HepG2 (cell line): ENCODE results near the gene SH2D3C. TPM values are rescaled to one million over a fixed set of nuclear protein-coding genes. Genes with fewer than 3 reads are reported as not detected.
A peak's percentile ranks its signal among the peaks of the same experiment; 100 is the strongest.

Experiments used
- ATAC-seq: fragments of 200-7000 bp; cut with Tn5 transposase; 3 replicates; pipeline ENCODE4 v1.9.1; 2020; ENCODE audit warnings: mild to moderate bottlenecking, moderate library complexity
- BruUV-seq: library from RNA; stranded (reverse); fragments of 400-500 nt; replicated peaks from 2 replicates; lab custom pipeline; 2021; lab: Mats Ljungman, UMichigan
- CTCF ChIA-PET: fragments of 300-600 bp; formaldehyde crosslinking; extraction: SDS; loops from one replicate; lab custom pipeline; 2021; ENCODE audit warnings: low total read pairs, inconsistent platforms, low intra/inter-chr PET ratio; lab: Yijun Ruan, JAX
- POLR2A ChIA-PET: fragments of 350-600 bp; sonication (Branson Sonifier 250); formaldehyde crosslinking; loops from one replicate; lab custom pipeline; 2020; ENCODE audit warnings: antibody characterized with exemption, inconsistent platforms; lab: Yijun Ruan, JAX
- DNase-seq: peaks from one replicate; pipeline ENCODE4 v3.0.0-alpha.2; 2015; ENCODE audit warnings: low spot score
- FAIRE-seq: peaks from 3 replicates; lab custom pipeline; 2011; peaks lifted over from hg19 to GRCh38; lab: Jason Lieb, UNC
- H2AFZ ChIP-seq: one replicate; pipeline ENCODE4 v1.6.1; 2011; ENCODE audit warnings: low read length, inconsistent platforms
- H3K27ac ChIP-seq: fragments of 300-600 bp; 3 replicates; pipeline ENCODE4 v1.8.0; 2011; ENCODE audit warnings: mixed run types, mild to moderate bottlenecking, mixed read lengths, low read length, inconsistent platforms; ENCODE audit not compliant: insufficient read depth; ENCODE audit errors: extremely low read length
- H3K27me3 ChIP-seq, 2 experiments: fragments of 200-600 bp in 1 of 2; 2 replicates in 1 of 2; 3 replicates in 1 of 2; pipeline versions ENCODE4 v1.6.0 to v1.8.0; 2011; ENCODE audit warnings: low read length in 2 of 2, mild to moderate bottlenecking in 2 of 2, moderate library complexity in 2 of 2, inconsistent platforms in 1 of 2; ENCODE audit not compliant: insufficient read depth in 2 of 2, control insufficient read depth in 1 of 2
- H3K36me3 ChIP-seq, 2 experiments: fragments of 200-600 bp in 1 of 2; replicated peaks in 1 of 2; 2 replicates in 1 of 2; 3 replicates in 1 of 2; pipeline versions ENCODE4 v1.5.1 to v1.8.0; 2011; ENCODE audit warnings: low read length in 2 of 2, inconsistent platforms in 1 of 2; ENCODE audit not compliant: insufficient read depth in 2 of 2, control insufficient read depth in 1 of 2
- H3K4me1 ChIP-seq: 2 replicates; pipeline ENCODE4 v1.5.1; 2012; ENCODE audit warnings: low read length, inconsistent platforms; ENCODE audit not compliant: insufficient read depth
- H3K4me2 ChIP-seq: 2 replicates; pipeline ENCODE4 v1.6.0; 2011; ENCODE audit warnings: low read depth, low read length, inconsistent platforms
- H3K4me3 ChIP-seq, 3 experiments: fragments of 200-600 bp in 1 of 3; sonication (generic), shearing (Covaris generic) in 1 of 3; replicated peaks in 1 of 3; 2 replicates each; pipeline ENCODE4 v1.5.1; 2011 to 2016; ENCODE audit warnings: low read length in 3 of 3, inconsistent platforms in 2 of 3, low read depth in 2 of 3, mild to moderate bottlenecking in 2 of 3, control low read depth in 1 of 3, mixed read lengths in 1 of 3; ENCODE audit not compliant: insufficient read depth in 1 of 3
- H3K79me2 ChIP-seq: one replicate; pipeline ENCODE4 v1.6.1; 2011; ENCODE audit warnings: low read length, inconsistent platforms; ENCODE audit not compliant: insufficient read depth
- H3K9ac ChIP-seq: 2 replicates; pipeline ENCODE4 v1.6.0; 2011; ENCODE audit warnings: mild to moderate bottlenecking, low read depth, low read length, inconsistent platforms; ENCODE audit not compliant: insufficient read depth
- H3K9me3 ChIP-seq: 2 replicates; pipeline ENCODE4 v1.5.1; 2012; ENCODE audit warnings: mild to moderate bottlenecking, low read length
- H4K20me1 ChIP-seq: 2 replicates; pipeline ENCODE4 v1.6.0; 2011; ENCODE audit warnings: inconsistent platforms, mild to moderate bottlenecking, low read length, moderate library complexity; ENCODE audit not compliant: insufficient read depth
- BRCA1 ChIP-seq: sonication (generic); formaldehyde crosslinking; IDR thresholded peaks from 2 replicates; pipeline ENCODE4 v1.4.0; 2020; ENCODE audit warnings: missing genetic modification reagents
- GLI4 ChIP-seq: sonication (generic); formaldehyde crosslinking; IDR thresholded peaks from 2 replicates; pipeline ENCODE4 v1.5.1; 2020; ENCODE audit warnings: missing genetic modification reagents, mild to moderate bottlenecking, moderate library complexity, borderline replicate concordance
- IKZF4 ChIP-seq: sonication (generic); formaldehyde crosslinking; IDR thresholded peaks from 2 replicates; pipeline ENCODE4 v1.5.1; 2020; ENCODE audit warnings: borderline replicate concordance, mild to moderate bottlenecking, low read depth, missing genetic modification reagents; ENCODE audit errors: not compliant biosample characterization
- PTBP1 ChIP-seq: fragments of 200-400 bp; formaldehyde crosslinking; IDR thresholded peaks from 2 replicates; pipeline ENCODE4 v1.6.1; 2018; ENCODE audit warnings: low read length, low read depth; ENCODE audit not compliant: poor library complexity, severe bottlenecking
- RXRA ChIP-seq: sonication (generic); formaldehyde crosslinking; IDR thresholded peaks from 2 replicates; pipeline ENCODE4 v1.5.1; 2020; ENCODE audit warnings: missing genetic modification reagents
- ZNF143 ChIP-seq: sonication (generic); formaldehyde crosslinking; IDR thresholded peaks from 2 replicates; pipeline ENCODE4 v1.4.0; 2020; ENCODE audit warnings: missing genetic modification reagents
- ZNF574 ChIP-seq: sonication (generic); formaldehyde crosslinking; IDR thresholded peaks from 2 replicates; pipeline ENCODE4 v1.4.0; 2020; ENCODE audit warnings: missing genetic modification reagents
- ZUFSP ChIP-seq: sonication (generic); formaldehyde crosslinking; IDR thresholded peaks from 2 replicates; pipeline ENCODE4 v1.9.0; 2021; ENCODE audit warnings: missing genetic modification reagents, mild to moderate bottlenecking, borderline replicate concordance
- whole genome bisulfite sequencing: methylation state at CpG from one replicate; pipeline ENCODE4 v1.1.6; 2017; ENCODE audit warnings: low lambda C conversion rate; 5-methylcytosine and 5-hydroxymethylcytosine counted together
- in situ Hi-C: cut with HindIII; loops from 2 replicates; pipeline ENCODE4 v1.10.0; 2017; ENCODE audit warnings: low pct_unique_long_range_greater_than_20kb; ENCODE audit not compliant: extremely low pct_ligation_motif_present
- intact Hi-C: fragments of 100-400 bp; cut with micrococcal nuclease; formaldehyde crosslinking; loops from one replicate; pipeline ENCODE4 v1.10.0; 2022; ENCODE audit not compliant: unreplicated experiment
- polyA plus RNA-seq, 8 experiments: library from polyadenylated mRNA; depleted of rRNA in 3 of 8; stranded (reverse) in 7 of 8; unstranded in 1 of 8; fragments of >200 nt; fragmentation: Illumina TruSeq in 4 of 8; extraction: Trizol in 4 of 8; gene quantifications; 2 replicates each; pipeline versions ENCODE4 v1.2.1 to v1.2.3, GENCODE V29; 2011 to 2016; ENCODE audit warnings: low read depth in 4 of 8, missing spikeins in 1 of 8, mixed read lengths in 1 of 8; ENCODE audit not compliant: insufficient read depth in 1 of 8
- total RNA-seq, 5 experiments: library from RNA; depleted of rRNA; stranded (reverse); fragments of >200 nt; fragmentation: Illumina TruSeq; extraction: Trizol; gene quantifications; 2 replicates each; pipeline ENCODE4 v1.2.3, GENCODE V29; 2016; ENCODE audit warnings: low read depth in 1 of 5
- TF ChIP-seq, protein P1 (sequence below): sonication (generic); formaldehyde crosslinking; IDR thresholded peaks from 2 replicates; pipeline ENCODE4 v1.4.0; 2020; ENCODE audit warnings: missing genetic modification reagents, mild to moderate bottlenecking, borderline replicate concordance

Gene SH2D3C
- total and polyA plus RNA-seq, 2 of the 13 experiments (the other 11 are each of a cell fraction or from before 2014, with no cell fraction given): not detected

GRCh38 chr9:127711831-127712274 lies 66.6 kb downstream of the SH2D3C start:
- Histone ChIP-seq H2AFZ (no peak overlapping the region), H3K9me3 (no peaks in the 10 kb centered on the region), H3K27me3 (no peaks in the 10 kb centered on the region), H3K4me3 (peak overlapping the region in 1 of 3 experiments; percentile 13; a peak in 1 of 6 replicates), H3K4me2 (peak overlapping the region; percentile 68), H3K4me1 (peaks cover 35% of the 10 kb centered on the region), H3K36me3 (no peaks in the 10 kb centered on the region), H3K27ac (no peak overlapping the region), H4K20me1 (no peaks in the 10 kb centered on the region; the same call in 1 of the 2 replicates), H3K9ac (no peak overlapping the region), H3K79me2 (no peaks in the 10 kb centered on the region)
- DNase-seq (no peak), ATAC-seq (no peak), FAIRE-seq (no peak)
- CTCF ChIA-PET: no interaction called here
- intact Hi-C loops: no loop called here
- BruUV-seq: no TSS peak
- WGBS: 73% methylated on average over 7 of the region's 11 CpGs
- in situ Hi-C loops: no loop called here
- TF ChIP-seq IKZF4 (CRISPR knock-in tag) (no peak), ZNF574 (CRISPR knock-in tag) (0 out of 2 replicates have a peak, but pooled peaks have one; percentile 22)
- POLR2A ChIA-PET: interaction anchor here (0.8 to 1.5 kb wide), 3 partner anchors 23 to 105 kb away, joined by 3 to 6 read pairs (median 3); partner anchors contain the start of gene TOR2A

DNA sequence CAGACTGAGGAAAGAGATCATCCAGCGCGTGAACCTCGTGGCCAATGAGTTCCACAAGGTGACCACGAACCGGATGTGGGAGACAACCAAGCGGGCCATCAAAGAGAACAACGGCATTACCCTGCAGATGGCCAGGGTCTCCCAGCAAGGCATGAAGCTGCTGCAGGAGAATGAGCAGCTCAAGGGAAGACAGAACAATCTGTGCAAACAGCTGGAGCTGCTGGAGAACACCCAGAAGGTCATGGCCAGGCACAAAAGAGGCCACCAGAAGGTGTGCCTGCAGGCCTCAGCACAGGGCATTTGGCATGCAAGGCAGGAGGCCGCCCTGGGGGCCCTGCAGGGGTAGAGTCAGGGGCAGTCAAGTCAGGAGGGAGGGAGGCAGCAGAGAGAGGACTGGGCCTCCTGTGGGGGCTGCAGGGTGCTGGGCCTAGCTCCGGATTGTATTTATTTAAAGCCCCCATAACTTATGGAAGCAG lies 67.2 kb downstream of the SH2D3C start:
- POLR2A ChIA-PET: interaction anchor here (0.8 to 1.5 kb wide), 3 partner anchors 23 to 104 kb away, joined by 3 to 6 read pairs (median 3); partner anchors contain the start of gene TOR2A
- 8% methylated on average over 5 of the region's 9 CpGs for WGBS
- no peak for TF ChIP-seq BRCA1
- TF ChIP-seq ZUFSP (CRISPR knock-in tag): no peak
- 0 out of 2 replicates have a peak, but pooled peaks have one; percentile 40 for TF ChIP-seq RXRA (CRISPR knock-in tag)
- no peak for TF ChIP-seq GLI4 (CRISPR knock-in tag)
- TF ChIP-seq, protein P1, sequence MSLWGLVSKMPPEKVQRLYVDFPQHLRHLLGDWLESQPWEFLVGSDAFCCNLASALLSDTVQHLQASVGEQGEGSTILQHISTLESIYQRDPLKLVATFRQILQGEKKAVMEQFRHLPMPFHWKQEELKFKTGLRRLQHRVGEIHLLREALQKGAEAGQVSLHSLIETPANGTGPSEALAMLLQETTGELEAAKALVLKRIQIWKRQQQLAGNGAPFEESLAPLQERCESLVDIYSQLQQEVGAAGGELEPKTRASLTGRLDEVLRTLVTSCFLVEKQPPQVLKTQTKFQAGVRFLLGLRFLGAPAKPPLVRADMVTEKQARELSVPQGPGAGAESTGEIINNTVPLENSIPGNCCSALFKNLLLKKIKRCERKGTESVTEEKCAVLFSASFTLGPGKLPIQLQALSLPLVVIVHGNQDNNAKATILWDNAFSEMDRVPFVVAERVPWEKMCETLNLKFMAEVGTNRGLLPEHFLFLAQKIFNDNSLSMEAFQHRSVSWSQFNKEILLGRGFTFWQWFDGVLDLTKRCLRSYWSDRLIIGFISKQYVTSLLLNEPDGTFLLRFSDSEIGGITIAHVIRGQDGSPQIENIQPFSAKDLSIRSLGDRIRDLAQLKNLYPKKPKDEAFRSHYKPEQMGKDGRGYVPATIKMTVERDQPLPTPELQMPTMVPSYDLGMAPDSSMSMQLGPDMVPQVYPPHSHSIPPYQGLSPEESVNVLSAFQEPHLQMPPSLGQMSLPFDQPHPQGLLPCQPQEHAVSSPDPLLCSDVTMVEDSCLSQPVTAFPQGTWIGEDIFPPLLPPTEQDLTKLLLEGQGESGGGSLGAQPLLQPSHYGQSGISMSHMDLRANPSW: no peak
- no peak for TF ChIP-seq ZNF143 (CRISPR knock-in tag)
- TF ChIP-seq PTBP1: no peak

More for the DNA sequence above, 67.2 kb downstream of the SH2D3C start:
- Histone ChIP-seq H3K4me2 (peak overlapping the region; percentile 68), H3K79me2 (no peaks in the 10 kb centered on the region), H3K4me3 (peak overlapping the region in 1 of 3 experiments; percentile 13; a peak in 1 of 6 replicates), H3K9ac (no peak overlapping the region), H3K27ac (no peak overlapping the region), H2AFZ (no peak overlapping the region), H3K36me3 (no peaks in the 10 kb centered on the region), H3K9me3 (no peaks in the 10 kb centered on the region), H3K27me3 (0 out of 5 replicates have a peak, but pooled peaks cover 0 to under 1% of the 10 kb centered on the region in 2 experiments), H4K20me1 (no peaks in the 10 kb centered on the region; the same call in 1 of the 2 replicates), H3K4me1 (peaks cover 29% of the 10 kb centered on the region)
- intact Hi-C loops (no loop called here), in situ Hi-C loops (no loop called here)
- CTCF ChIA-PET: no interaction called here
- peak; percentile 11; the same call in 1 of the 3 replicates for ATAC-seq
- no peak for FAIRE-seq
- no TSS peak for BruUV-seq
- DNase-seq: no peak
